Activated naive CD8-positive, alpha-beta T cell treated with anti-CD3 and anti-CD28 coated beads for 36 hours (primary cell): ENCODE data around the gene GNLY. TPM values are rescaled to one million over a fixed set of nuclear protein-coding genes. Genes with fewer than 3 reads are reported as not detected.

ENCODE experiments used
- DNase-seq: peaks from one replicate; pipeline ENCODE4 v3.0.0; 2021
- H3K27ac Mint-ChIP-seq: one replicate; pipeline ENCODE4 v1.8.0; 2022; ENCODE audit warnings: mild to moderate bottlenecking, moderate library complexity, mixed read lengths
- H3K27me3 Mint-ChIP-seq: one replicate; pipeline ENCODE4 v1.8.0; 2022; ENCODE audit warnings: mild to moderate bottlenecking, mixed read lengths
- H3K36me3 Mint-ChIP-seq: one replicate; pipeline ENCODE4 v1.8.0; 2021; ENCODE audit warnings: mild to moderate bottlenecking, mixed read lengths
- H3K4me1 Mint-ChIP-seq: one replicate; pipeline ENCODE4 v1.8.0; 2021; ENCODE audit warnings: mixed read lengths
- H3K4me3 Mint-ChIP-seq: one replicate; pipeline ENCODE4 v1.8.0; 2022; ENCODE audit warnings: mild to moderate bottlenecking, moderate library complexity, mixed read lengths
- H3K9me3 Mint-ChIP-seq: one replicate; pipeline ENCODE4 v1.8.0; 2022; ENCODE audit warnings: mixed read lengths
- total RNA-seq, 2 experiments: library from RNA; stranded (reverse); gene quantifications; one replicate each; pipeline ENCODE4 v1.2.3, GENCODE V29; 2021

GNLY gene
- total RNA-seq, 2 experiments from 2014 or later, result 1.5 to 2.1 TPM

DNA sequence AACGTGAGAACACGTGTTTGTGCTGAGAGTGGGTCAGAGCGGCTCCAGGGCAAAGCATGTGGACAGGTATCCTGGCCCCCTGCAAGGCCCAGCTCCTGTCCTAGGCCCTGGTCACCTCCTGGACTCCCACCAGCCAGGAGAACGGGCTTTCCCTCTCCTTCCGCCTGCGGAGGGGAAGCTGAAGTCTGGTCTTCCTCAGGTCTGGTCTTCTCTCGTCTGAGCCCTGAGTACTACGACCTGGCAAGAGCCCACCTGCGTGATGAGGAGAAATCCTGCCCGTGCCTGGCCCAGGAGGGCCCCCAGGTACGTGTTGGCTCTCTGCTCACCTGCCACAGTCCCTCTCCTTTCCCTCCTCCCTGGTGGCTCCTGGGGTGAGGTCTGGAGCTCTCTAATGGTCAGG lies 963 bp downstream of the GNLY start:
- no peak for DNase-seq
- Mint-ChIP-seq H3K4me3 (no peak overlapping the region), H3K27me3 (no peaks in the 10 kb centered on the region), H3K36me3 (no peaks in the 10 kb centered on the region), H3K27ac (no peak overlapping the region), H3K9me3 (no peaks in the 10 kb centered on the region), H3K4me1 (peaks cover 2% of the 10 kb centered on the region)

DNA sequence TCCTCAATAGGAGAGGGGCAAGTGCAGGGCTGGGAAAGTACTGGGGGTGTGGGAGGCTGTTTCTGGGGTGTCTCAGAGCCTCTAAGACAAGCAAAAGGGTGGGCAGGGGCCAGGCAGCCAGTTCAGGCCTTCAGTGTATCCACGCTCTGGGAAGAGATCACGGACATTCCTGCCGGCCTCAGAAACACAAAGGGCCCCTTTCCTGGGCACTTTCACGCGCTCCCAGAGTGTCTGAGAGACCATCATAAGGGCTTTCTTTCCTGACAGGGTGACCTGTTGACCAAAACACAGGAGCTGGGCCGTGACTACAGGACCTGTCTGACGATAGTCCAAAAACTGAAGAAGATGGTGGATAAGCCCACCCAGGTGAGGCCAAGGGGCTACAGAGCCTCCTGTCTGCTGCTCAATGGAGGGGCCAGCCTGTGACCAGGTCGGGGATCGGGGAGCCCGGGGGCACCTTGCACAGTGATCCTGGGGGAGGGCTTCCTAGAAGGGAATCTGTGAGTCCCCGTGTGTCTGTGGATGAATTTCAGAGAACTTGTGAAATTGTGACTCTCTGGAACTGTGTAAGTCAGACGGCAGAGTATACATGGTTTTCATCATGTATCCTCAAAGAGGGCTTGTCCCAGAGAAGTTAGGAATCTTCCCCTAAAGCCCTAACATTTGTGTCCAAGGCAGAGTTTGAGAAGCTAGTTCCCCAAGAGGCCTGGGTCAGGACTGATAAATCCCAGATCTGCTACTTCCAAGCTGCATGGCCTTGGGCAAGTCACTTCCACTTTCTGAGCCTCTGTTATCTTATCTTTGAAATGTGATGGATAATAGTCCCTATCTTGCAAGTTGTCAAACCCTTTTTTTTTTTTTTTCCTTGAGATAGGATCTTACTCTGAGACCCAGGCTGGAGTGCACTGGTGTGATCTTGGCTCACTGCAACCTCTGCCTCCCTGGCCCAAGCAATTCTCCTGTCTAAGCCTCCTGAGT lies 1.8 kb downstream of the GNLY start:
- Mint-ChIP-seq H3K9me3 (no peaks in the 10 kb centered on the region), H3K27me3 (no peaks in the 10 kb centered on the region), H3K4me1 (peaks cover 2% of the 10 kb centered on the region), H3K36me3 (no peaks in the 10 kb centered on the region), H3K4me3 (no peak overlapping the region), H3K27ac (no peak overlapping the region)
- no peak for DNase-seq

DNA sequence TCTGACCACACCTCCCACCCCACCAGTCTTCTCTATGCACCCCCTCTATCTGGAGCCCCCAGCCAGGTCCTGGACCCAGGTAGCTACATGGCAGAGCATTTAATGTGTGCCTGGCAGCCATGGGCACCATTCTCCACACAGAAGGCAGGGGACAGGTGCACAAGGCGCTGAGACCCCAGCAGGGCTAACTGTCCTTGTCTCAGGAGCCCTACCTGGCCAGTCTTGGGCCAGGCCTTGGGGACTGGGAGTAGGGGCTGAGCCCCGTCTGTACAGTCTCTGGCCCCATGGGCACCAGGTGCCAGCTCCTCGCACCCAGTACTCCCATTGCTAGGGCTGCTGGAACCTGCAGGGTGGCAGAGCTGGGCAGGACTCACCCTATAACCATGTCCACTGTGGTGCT lies 2.9 kb downstream of the GNLY start:
- H3K4me1 Mint-ChIP-seq, result peaks cover 5% of the 10 kb centered on the region
- H3K36me3 Mint-ChIP-seq, result no peaks in the 10 kb centered on the region
- no peak overlapping the region for H3K4me3 Mint-ChIP-seq
- no peak for DNase-seq
- H3K9me3 Mint-ChIP-seq, result no peaks in the 10 kb centered on the region
- no peaks in the 10 kb centered on the region for H3K27me3 Mint-ChIP-seq
- H3K27ac Mint-ChIP-seq, result no peak overlapping the region

DNA sequence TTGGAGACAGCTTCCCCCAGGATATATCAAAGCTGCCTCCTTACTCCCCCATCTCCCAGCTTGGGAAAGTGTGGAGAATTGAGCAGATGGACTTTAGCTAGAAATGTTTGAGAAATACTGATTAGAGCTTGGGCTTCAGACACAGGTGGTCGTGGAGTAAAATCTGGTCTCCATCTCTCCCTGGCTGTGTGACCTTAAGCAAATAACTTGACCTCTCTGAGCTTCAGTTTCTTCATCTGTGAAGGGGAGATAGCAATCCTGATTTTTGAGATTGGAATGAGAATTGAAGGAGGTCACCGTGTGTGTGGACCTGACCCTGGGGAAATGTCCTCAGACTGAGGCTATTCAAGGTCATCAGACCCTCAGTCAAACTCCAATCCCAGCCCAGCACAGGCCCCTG lies 3.6 kb downstream of the GNLY start:
- Mint-ChIP-seq H3K36me3 (no peaks in the 10 kb centered on the region), H3K9me3 (no peaks in the 10 kb centered on the region), H3K27ac (no peak overlapping the region), H3K27me3 (peaks cover 4% of the 10 kb centered on the region), H3K4me1 (peaks cover 12% of the 10 kb centered on the region), H3K4me3 (no peak overlapping the region)
- no peak for DNase-seq

DNA sequence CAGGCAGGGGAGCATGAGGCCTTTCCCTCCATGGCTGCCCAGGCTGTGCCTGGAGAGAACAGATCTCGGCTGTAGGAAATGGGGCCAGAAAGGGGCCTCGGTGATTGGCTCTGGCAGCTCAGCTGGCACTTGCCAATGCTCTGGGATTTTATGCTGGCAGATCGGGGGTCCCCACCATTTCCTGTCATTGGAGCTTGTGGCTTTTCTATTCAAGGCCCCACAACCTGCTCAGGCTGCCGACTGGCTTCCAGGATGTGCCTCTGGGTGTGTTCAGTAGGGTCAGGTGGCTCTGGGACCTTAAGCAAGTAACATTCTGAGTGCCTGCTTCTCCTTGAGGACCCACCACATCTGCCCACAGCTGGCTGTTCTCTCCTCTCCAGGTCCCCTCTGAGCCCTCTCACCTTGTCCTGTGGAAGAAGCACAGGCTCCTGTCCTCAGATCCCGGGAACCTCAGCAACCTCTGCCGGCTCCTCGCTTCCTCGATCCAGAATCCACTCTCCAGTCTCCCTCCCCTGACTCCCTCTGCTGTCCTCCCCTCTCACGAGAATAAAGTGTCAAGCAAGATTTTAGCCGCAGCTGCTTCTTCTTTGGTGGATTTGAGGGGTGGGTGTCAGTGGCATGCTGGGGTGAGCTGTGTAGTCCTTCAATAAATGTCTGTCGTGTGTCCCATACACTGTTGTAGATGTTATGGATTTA lies 4.2 kb downstream of the GNLY start:
- Mint-ChIP-seq H3K27me3 (peaks cover 5% of the 10 kb centered on the region), H3K9me3 (no peaks in the 10 kb centered on the region), H3K36me3 (no peaks in the 10 kb centered on the region), H3K27ac (no peak overlapping the region), H3K4me1 (peaks cover 17% of the 10 kb centered on the region), H3K4me3 (no peak overlapping the region)
- no peak for DNase-seq

DNA sequence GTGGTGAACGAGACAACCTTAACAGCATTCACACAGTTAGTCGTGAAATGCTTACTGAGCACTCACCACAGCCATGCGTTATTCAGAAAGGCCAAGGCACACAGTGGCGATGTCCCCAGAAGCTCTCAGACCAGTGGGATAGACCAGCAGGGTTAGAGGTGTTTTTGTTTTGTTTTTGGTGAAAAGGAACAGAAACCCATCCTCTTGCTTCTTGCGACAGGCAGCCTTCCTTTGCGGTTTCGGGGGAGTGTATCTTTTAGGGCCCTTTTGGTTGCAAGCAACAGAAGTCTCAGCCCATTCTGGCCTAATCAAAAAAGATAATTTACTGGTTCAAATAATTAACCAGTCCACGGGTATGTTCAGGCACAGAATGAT lies 4.7 kb downstream of the GNLY start:
- Mint-ChIP-seq H3K36me3 (no peaks in the 10 kb centered on the region), H3K9me3 (no peaks in the 10 kb centered on the region), H3K4me1 (peaks cover 17% of the 10 kb centered on the region), H3K27ac (no peak overlapping the region), H3K27me3 (peaks cover 10% of the 10 kb centered on the region), H3K4me3 (no peak overlapping the region)
- no peak for DNase-seq

DNA sequence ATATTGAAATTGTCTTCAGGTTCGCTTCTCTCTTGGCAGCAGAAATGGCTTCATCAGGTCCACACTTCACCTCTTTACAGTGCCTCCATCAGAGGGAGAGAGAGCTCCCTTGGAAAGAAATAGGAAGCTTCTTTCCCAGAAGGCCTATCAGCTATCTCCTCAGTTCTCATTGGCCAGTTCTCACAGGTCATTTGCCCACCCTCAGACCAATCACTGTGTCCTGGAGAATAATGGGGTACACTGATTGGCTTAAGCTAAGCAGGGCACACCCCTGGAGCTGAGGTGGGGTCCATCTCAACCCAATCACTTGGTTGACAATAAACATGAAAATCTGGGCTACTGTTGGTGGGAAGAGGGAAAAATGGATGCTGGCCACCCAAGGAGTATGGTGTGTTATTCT lies 5.2 kb downstream of the GNLY start:
- no peak for DNase-seq
- H3K9me3 Mint-ChIP-seq, result no peaks in the 10 kb centered on the region
- peaks cover 13% of the 10 kb centered on the region for H3K27me3 Mint-ChIP-seq
- peaks cover 17% of the 10 kb centered on the region for H3K4me1 Mint-ChIP-seq
- H3K27ac Mint-ChIP-seq, result no peak overlapping the region
- H3K36me3 Mint-ChIP-seq, result no peaks in the 10 kb centered on the region
- H3K4me3 Mint-ChIP-seq, result no peak overlapping the region

DNA sequence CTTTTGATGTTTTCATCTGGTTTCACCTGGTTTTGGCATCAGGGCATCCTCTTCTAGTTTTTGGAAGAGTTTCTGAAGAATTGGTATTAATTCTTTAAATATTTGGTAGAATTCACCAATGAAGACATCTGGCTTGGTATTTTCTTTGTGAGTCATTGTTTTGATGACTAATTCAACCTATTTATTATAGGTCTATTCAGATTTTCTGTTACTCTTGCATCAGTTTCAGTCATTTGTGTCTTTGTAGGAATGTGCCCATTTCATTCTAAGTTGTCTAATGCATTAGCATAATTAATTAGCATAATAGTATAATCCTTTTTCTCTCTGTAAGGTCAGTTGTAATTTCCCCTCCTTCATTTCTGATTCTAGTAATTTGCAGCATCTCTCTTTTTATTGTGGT lies 8.0 kb downstream of the GNLY start:
- H3K4me1 Mint-ChIP-seq, result peaks cover 26% of the 10 kb centered on the region

DNA sequence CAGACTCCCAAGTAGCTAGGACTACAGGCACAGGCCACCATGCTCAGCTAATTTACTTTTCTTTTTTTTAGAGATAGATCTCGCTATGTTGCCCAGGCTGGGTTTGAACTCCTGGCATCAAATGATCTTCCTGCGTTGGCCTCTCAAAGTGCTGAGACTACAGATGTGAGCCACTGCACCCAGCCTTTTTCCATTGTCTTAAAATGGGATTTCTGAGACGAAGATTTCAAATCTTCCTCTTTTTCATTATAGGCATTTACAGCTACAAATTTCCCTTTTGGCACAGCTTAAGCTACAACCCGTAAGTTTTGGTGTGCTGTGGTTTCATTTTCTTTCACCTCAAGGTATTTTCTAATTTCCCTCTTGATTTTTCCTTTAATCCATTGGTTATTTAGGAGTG lies 8.6 kb downstream of the GNLY start:
- Mint-ChIP-seq H3K36me3 (no peaks in the 10 kb centered on the region), H3K9me3 (no peaks in the 10 kb centered on the region), H3K27me3 (peaks cover 37% of the 10 kb centered on the region), H3K27ac (peak overlapping the region; percentile 18), H3K4me3 (no peak overlapping the region), H3K4me1 (peaks cover 26% of the 10 kb centered on the region)
- DNase-seq, result no peak

More for the DNA sequence above, 8.0 kb downstream of the GNLY start:
- H3K4me3 Mint-ChIP-seq, result no peak overlapping the region
- no peaks in the 10 kb centered on the region for H3K36me3 Mint-ChIP-seq
- H3K9me3 Mint-ChIP-seq, result no peaks in the 10 kb centered on the region
- H3K27me3 Mint-ChIP-seq, result peaks cover 33% of the 10 kb centered on the region
- peak overlapping the region; percentile 22 for H3K27ac Mint-ChIP-seq
- DNase-seq, result no peak

DNA sequence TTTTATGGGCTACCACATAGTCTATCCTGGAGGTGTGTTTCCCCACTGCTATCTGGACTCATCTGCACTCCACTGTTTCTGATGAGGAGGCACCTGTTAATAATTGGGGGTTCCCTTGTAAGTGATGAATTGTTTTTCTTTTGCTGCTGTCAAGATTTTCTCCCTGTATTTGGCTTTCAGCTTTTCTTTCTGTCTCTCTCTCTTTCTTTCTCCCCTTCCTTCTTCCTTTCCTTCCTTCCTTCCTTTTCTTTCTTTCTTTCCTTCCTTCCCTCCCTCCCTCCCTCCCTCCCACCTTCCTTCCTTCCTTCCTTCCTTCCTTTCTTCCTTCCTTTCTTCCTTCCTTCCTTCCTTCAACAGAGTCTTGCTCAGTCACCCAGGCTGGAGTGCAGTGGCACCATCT lies 9.2 kb downstream of the GNLY start:
- Mint-ChIP-seq H3K27me3 (peaks cover 40% of the 10 kb centered on the region), H3K27ac (no peak overlapping the region), H3K9me3 (no peaks in the 10 kb centered on the region), H3K4me1 (peaks cover 26% of the 10 kb centered on the region), H3K4me3 (no peak overlapping the region), H3K36me3 (no peaks in the 10 kb centered on the region)
- no peak for DNase-seq

DNA sequence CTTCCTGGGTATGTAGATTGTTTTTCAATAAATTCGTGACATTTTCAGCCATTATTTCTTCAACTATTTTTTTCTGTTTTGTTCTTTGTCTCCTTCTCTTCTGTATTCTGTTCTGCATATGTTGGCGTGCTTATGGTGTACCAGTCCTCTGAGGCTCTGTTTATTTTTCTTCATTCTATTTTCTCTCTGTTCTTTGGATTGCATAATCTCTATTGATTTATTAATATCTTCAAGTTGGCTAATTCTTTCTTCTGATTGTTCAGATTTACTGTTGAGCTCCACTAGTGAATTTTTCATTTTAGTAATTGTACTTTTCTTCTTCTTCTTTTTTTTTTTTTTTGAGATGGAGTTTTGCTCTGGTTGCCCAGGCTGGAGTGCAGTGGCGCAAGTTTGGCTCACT lies 9.9 kb downstream of the GNLY start:
- Mint-ChIP-seq H3K4me1 (peaks cover 26% of the 10 kb centered on the region), H3K4me3 (no peak overlapping the region), H3K36me3 (no peaks in the 10 kb centered on the region), H3K27ac (no peak overlapping the region), H3K27me3 (peaks cover 40% of the 10 kb centered on the region), H3K9me3 (no peaks in the 10 kb centered on the region)
- DNase-seq, result no peak

DNA sequence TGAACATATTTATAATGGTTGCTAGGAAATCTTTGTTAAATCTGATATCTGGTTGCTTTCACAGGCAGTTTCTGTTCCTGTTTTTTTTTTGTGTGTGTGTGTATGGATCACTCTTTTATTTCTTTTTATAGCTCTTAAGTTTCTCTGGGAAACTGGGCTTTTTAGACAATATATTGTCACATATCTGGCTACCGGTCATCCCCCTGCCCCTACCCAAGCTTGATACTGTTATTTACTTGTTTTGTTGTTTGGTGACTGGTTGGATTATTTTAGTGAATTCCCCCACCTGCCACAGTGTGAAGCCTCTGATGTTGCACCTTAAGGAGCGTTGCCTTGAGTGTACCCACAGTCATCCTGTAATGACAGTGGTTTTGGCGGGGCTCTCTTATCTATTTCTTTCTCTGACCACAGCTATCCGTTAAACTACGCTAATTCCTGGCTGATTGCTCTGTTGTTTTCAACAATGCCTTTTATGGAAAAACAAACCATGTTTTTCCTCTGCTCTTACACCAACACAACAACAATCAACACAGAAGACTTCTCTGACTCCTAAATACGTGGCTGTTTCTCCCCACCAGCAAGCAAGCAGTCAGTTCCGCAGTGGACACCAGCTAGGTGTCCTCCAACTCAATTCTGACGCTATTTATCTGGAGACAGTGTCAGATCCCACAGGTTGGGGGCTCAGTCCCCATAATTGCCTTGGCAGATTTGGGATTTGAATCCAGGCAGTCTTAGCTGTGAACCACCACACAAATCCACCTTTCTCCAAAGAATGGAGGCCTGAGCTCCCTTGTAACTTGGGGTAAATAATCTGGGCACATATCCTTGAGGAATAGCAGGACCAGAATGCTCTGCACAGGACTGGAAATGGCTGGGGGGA lies 10.9 kb downstream of the GNLY start:
- Mint-ChIP-seq H3K9me3 (no peaks in the 10 kb centered on the region), H3K27me3 (peaks cover 40% of the 10 kb centered on the region), H3K4me3 (no peak overlapping the region), H3K27ac (peak overlapping the region; percentile 34), H3K4me1 (peaks cover 26% of the 10 kb centered on the region), H3K36me3 (no peaks in the 10 kb centered on the region)
- DNase-seq, result no peak

DNA sequence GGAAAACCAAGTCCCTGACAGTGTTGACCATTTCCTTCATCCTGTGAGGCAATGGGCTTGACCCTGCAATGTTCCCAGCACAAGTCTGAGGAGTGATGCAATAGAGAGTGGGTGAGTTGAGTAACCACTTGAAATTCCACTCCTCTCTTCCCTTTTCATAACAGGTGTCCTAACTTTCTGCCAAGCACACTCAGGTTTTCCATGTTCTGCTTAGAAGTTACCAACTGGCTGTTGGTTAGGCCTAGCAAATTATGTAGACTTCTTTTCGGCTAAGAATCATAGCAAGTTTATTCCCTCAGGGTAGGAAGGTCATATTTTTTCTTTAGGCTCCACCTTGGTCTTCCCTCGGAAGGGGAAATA lies 11.5 kb downstream of the GNLY start:
- Mint-ChIP-seq H3K27ac (no peak overlapping the region), H3K36me3 (no peaks in the 10 kb centered on the region), H3K4me3 (no peak overlapping the region), H3K4me1 (peaks cover 26% of the 10 kb centered on the region), H3K9me3 (no peaks in the 10 kb centered on the region), H3K27me3 (peaks cover 40% of the 10 kb centered on the region)
- DNase-seq, result no peak

DNA sequence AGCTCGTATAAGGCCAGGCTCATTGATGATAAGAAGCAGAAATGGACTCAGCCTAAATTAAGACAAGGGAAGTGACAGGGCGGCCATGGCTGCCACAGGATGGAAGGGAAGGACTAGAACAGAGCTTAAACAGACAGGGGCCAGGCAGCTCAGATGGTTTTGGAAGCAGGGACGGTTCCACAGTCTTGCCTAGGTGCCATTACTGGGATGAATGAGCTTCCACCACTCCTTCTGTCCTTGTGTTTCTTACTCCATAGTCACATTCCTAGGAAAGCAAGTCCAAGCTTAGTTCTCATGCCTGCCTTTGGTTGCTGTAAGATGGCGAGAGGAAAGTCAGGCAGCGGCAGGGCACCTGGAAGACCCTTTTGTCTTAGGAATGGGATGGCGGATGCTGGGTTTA lies 11.9 kb downstream of the GNLY start:
- Mint-ChIP-seq H3K27ac (no peak overlapping the region), H3K9me3 (no peaks in the 10 kb centered on the region), H3K4me3 (no peak overlapping the region), H3K36me3 (no peaks in the 10 kb centered on the region), H3K27me3 (peaks cover 42% of the 10 kb centered on the region), H3K4me1 (peaks cover 26% of the 10 kb centered on the region)
- no peak for DNase-seq
